SH-SY5Y (cell line): ENCODE measurements around the gene ZNF576.

ENCODE experiments used
- GATA2 ChIP-seq: IDR thresholded peaks from 2 replicates; pipeline ENCODE4 v1.6.1; 2011; ENCODE audit warnings: mild to moderate bottlenecking, low read depth, low read length
- GATA3 ChIP-seq: IDR thresholded peaks from 2 replicates; pipeline ENCODE4 v1.6.1; 2011; ENCODE audit warnings: low read depth, mild to moderate bottlenecking, low read length, moderate library complexity

DNA sequence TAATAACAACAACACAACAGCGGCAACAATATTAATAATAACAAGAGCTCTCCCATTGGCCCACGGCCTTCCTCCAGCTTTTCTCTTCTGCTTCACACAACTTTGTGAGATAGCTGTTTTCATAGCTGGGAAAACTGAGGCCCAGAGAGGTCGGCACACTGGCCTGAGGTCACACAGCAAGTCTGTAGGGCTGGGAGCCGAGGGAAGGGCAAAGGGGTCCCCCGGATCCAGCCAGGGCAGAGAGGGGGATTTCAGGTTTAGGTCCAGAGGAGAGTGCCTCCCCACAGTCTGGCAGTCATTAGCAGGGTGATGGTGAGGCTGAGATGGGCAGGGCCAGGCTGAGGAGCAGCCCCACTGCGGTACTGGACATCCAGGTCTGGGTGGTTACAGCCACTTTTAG is 52.2 kb downstream of the ZNF576 start:
- TF ChIP-seq GATA2 (no peak), GATA3 (no peak)
